Tibial nerve (tissue), 4 donors: Measurements from ENCODE around the gene CYP11A1. TPM values are rescaled to one million over a fixed set of nuclear protein-coding genes. Genes with fewer than 3 reads are reported as not detected.

Experiments used
- DNase-seq, 2 donors: peaks; one replicate each; pipeline ENCODE4 v3.0.0-alpha.2; 2019; ENCODE audit warnings: low spot score in 2 of 2
- H3K27ac ChIP-seq, 4 donors: fragments of 200-600 bp; sonication (generic) in 3 of 4; one replicate each; pipeline ENCODE4 v1.5.1; 2017 to 2019; ENCODE audit warnings: mild to moderate bottlenecking in 1 of 4
- H3K27me3 ChIP-seq, 2 donors: fragments of 200-600 bp; sonication (generic) in 1 of 2; one replicate each; pipeline versions ENCODE4 v1.5.1 to v1.6.0; 2017 to 2019
- H3K36me3 ChIP-seq, 3 donors: fragments of 200-600 bp; sonication (generic); one replicate each; pipeline ENCODE4 v1.5.1; 2018 to 2019
- H3K4me1 ChIP-seq, 4 donors: fragments of 200-600 bp; sonication (generic) in 3 of 4; one replicate each; pipeline ENCODE4 v1.5.1; 2017 to 2019
- H3K4me3 ChIP-seq, 4 donors: fragments of 200-600 bp; sonication (generic) in 3 of 4; one replicate each; pipeline ENCODE4 v1.5.1; 2017 to 2019; ENCODE audit warnings: mild to moderate bottlenecking in 1 of 4, moderate library complexity in 1 of 4
- H3K9me3 ChIP-seq, 4 donors: fragments of 200-600 bp; sonication (generic) in 3 of 4; one replicate each; pipeline ENCODE4 v1.5.1; 2017 to 2019
- CTCF ChIP-seq, 5 experiments: fragments of 200-600 bp in 3 of 5; fragments of 450-650 bp in 2 of 5; sonication (generic) in 3 of 5; IDR thresholded peaks; one replicate each; pipeline ENCODE4 v1.5.1; 2016 to 2019; ENCODE audit warnings: antibody characterized with exemption in 5 of 5, mild to moderate bottlenecking in 3 of 5, moderate library complexity in 2 of 5
- EP300 ChIP-seq, 2 donors: sonication (generic); formaldehyde crosslinking; IDR thresholded peaks; one replicate each; pipeline ENCODE4 v1.6.1; 2017; ENCODE audit warnings: antibody characterized with exemption in 2 of 2, mild to moderate bottlenecking in 1 of 2
- POLR2A ChIP-seq, 2 donors: fragments of 450-650 bp; IDR thresholded peaks; one replicate each; pipeline ENCODE4 v1.6.1; 2017; ENCODE audit warnings: antibody characterized with exemption in 2 of 2, mild to moderate bottlenecking in 2 of 2, moderate library complexity in 2 of 2
- WGBS, 2 donors: methylation state at CpG; one replicate each; pipeline ENCODE4 v1.1.5; 2018; 5-methylcytosine and 5-hydroxymethylcytosine counted together
- total RNA-seq, 4 donors: library from RNA; depleted of rRNA; stranded (reverse); fragments of >200 nt; gene quantifications; one replicate each; pipeline ENCODE4 v1.1.0, GENCODE V29; 2016

Gene CYP11A1
- total RNA-seq, 4 donors from 2014 or later: 2.4 to 5.7 (median 4.1) TPM

- no peaks in the 10 kb centered on the region for H3K27me3 ChIP-seq
- WGBS, 2 donors: 73 to 81% methylated on average over 5 of the region's 5 CpGs
- no peak for TF ChIP-seq EP300 (IDR thresholded peaks at IDR 0.05)
- TF ChIP-seq POLR2A (IDR thresholded peaks at IDR 0.05): no peak
- no peak for TF ChIP-seq CTCF (IDR thresholded peaks at IDR 0.05)
- peak overlapping the region in 2 of 4 donors; percentile 51 to 91 for H3K27ac ChIP-seq
- no peak for DNase-seq
- peaks cover 0 to 69% (median 0%) of the 10 kb centered on the region in 3 donors for H3K36me3 ChIP-seq
- peaks cover 0 to 78% (median 37%) of the 10 kb centered on the region in 4 donors for H3K4me1 ChIP-seq
- no peak overlapping the region for H3K4me3 ChIP-seq
- no peaks in the 10 kb centered on the region for H3K9me3 ChIP-seq
Measured at GRCh38 chr15:74414081-74414580, 46.7 kb upstream of the CYP11A1 start.

GRCh38 chr15:74413350-74414080 is 46.1 kb upstream of the CYP11A1 start:
- no peak for DNase-seq
- no peak for TF ChIP-seq EP300 (IDR thresholded peaks at IDR 0.05)
- no peak for TF ChIP-seq POLR2A (IDR thresholded peaks at IDR 0.05)
- no peak for TF ChIP-seq CTCF (IDR thresholded peaks at IDR 0.05)
- Histone ChIP-seq H3K4me3 (no peak overlapping the region), H3K4me1 (peaks cover 0 to 78% (median 31%) of the 10 kb centered on the region in 4 donors), H3K27ac (peak overlapping the region in 2 of 4 donors; percentile 51 to 91), H3K27me3 (no peaks in the 10 kb centered on the region), H3K36me3 (peaks cover 0 to 73% (median 0%) of the 10 kb centered on the region in 3 donors), H3K9me3 (no peaks in the 10 kb centered on the region)
- 65 to 68% methylated on average over 9 of the region's 9 CpGs for WGBS, 2 donors

GRCh38 chr15:74412159-74412558 is 44.7 kb upstream of the CYP11A1 start:
- H3K9me3 ChIP-seq: no peaks in the 10 kb centered on the region
- DNase-seq: no peak
- peak overlapping the region in 2 of 4 donors; percentile 9 to 91 for H3K27ac ChIP-seq
- H3K27me3 ChIP-seq: no peaks in the 10 kb centered on the region
- no peak overlapping the region for H3K4me3 ChIP-seq
- H3K4me1 ChIP-seq: peaks cover 0 to 77% (median 24%) of the 10 kb centered on the region in 4 donors
- TF ChIP-seq CTCF (IDR thresholded peaks at IDR 0.05) (no peak), EP300 (IDR thresholded peaks at IDR 0.05) (no peak), POLR2A (IDR thresholded peaks at IDR 0.05) (no peak)
- WGBS, 2 donors: 58 to 67% methylated on average over 6 of the region's 6 CpGs
- H3K36me3 ChIP-seq: peaks cover 0 to 72% (median 0%) of the 10 kb centered on the region in 3 donors

GRCh38 chr15:74411686-74412085 is 44.2 kb upstream of the CYP11A1 start:
- no peak for DNase-seq
- TF ChIP-seq EP300 (IDR thresholded peaks at IDR 0.05) (no peak), CTCF (IDR thresholded peaks at IDR 0.05) (no peak), POLR2A (IDR thresholded peaks at IDR 0.05) (no peak)
- Histone ChIP-seq H3K9me3 (no peaks in the 10 kb centered on the region), H3K4me3 (no peak overlapping the region), H3K36me3 (peaks cover 0 to 71% (median 0%) of the 10 kb centered on the region in 3 donors), H3K27ac (peak overlapping the region in 3 of 4 donors; percentile 9 to 91 (median 24)), H3K27me3 (no peaks in the 10 kb centered on the region), H3K4me1 (peaks cover 0 to 77% (median 20%) of the 10 kb centered on the region in 4 donors)
- 75 to 80% methylated on average over 11 of the region's 12 CpGs for WGBS, 2 donors

- no peak overlapping the region for H3K4me3 ChIP-seq
- no peaks in the 10 kb centered on the region for H3K27me3 ChIP-seq
- TF ChIP-seq EP300 (IDR thresholded peaks at IDR 0.05) (no peak), POLR2A (IDR thresholded peaks at IDR 0.05) (no peak), CTCF (IDR thresholded peaks at IDR 0.05) (no peak)
- H3K4me1 ChIP-seq: peaks cover 0 to 66% (median 12%) of the 10 kb centered on the region in 4 donors
- no peaks in the 10 kb centered on the region for H3K9me3 ChIP-seq
- no peak for DNase-seq
- WGBS, 2 donors: 78 to 85% methylated on average over 15 to 17 of the region's 18 CpGs
- peak overlapping the region in 1 of 4 donors; percentile 44 for H3K27ac ChIP-seq
- H3K36me3 ChIP-seq: peaks cover 0 to 66% (median 0%) of the 10 kb centered on the region in 3 donors
Measured at GRCh38 chr15:74410502-74410901, 43.1 kb upstream of the CYP11A1 start.
